Spleen (tissue), 7 donors: ENCODE measurements around the gene SEMA3A.

Experiments
- POLR2A ChIP-seq, 3 donors: fragments of 450-650 bp; IDR thresholded peaks; one replicate each; pipeline ENCODE4 v1.5.1; 2017; ENCODE audit warnings: antibody characterized with exemption in 3 of 3, mild to moderate bottlenecking in 1 of 3
- TF ChIP-seq, protein P1 (sequence below), 11 experiments: fragments of 200-600 bp in 7 of 11; fragments of 450-650 bp in 4 of 11; sonication (generic) in 4 of 11; IDR thresholded peaks in 8 of 11; conservative IDR thresholded peaks in 3 of 11; 1 replicate in 7 of 11; 2 replicates in 4 of 11; pipeline versions ENCODE4 v1.4.0 to v1.8.0; 2016 to 2021; ENCODE audit warnings: antibody characterized with exemption in 11 of 11, inconsistent platforms in 4 of 11, mild to moderate bottlenecking in 1 of 11
- donor health status: DM: no; HTN: no; CAD: no; lungs with moderate emphysema.
- donor health status: DM: no; HTN: no; CAD: no.
- donor health status: DM: no; HTN: no; CAD: no.

DNA sequence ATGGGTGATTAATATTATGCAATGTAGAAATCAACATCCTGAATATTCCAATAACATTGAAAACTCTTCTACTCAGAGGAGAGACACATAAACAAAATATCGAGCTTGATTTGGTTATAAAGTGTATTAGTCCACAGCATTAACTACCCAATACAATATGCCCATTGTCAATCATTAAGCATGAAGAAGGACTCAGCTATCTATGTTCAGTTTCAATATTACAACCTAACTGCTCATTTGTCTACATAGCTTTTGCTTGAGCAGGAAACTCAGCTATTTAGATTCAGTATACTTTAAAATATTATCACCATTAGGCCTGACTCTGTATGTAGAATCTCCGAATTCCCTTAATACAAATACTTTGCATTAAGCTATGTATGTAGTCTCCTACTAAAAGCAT is 262.6 kb downstream of the SEMA3A start:
- TF ChIP-seq, protein P1, sequence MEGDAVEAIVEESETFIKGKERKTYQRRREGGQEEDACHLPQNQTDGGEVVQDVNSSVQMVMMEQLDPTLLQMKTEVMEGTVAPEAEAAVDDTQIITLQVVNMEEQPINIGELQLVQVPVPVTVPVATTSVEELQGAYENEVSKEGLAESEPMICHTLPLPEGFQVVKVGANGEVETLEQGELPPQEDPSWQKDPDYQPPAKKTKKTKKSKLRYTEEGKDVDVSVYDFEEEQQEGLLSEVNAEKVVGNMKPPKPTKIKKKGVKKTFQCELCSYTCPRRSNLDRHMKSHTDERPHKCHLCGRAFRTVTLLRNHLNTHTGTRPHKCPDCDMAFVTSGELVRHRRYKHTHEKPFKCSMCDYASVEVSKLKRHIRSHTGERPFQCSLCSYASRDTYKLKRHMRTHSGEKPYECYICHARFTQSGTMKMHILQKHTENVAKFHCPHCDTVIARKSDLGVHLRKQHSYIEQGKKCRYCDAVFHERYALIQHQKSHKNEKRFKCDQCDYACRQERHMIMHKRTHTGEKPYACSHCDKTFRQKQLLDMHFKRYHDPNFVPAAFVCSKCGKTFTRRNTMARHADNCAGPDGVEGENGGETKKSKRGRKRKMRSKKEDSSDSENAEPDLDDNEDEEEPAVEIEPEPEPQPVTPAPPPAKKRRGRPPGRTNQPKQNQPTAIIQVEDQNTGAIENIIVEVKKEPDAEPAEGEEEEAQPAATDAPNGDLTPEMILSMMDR (IDR thresholded peaks at IDR 0.05 in 8 of 11, conservative IDR thresholded peaks at IDR 0.05 in 3 of 11), result no peak
- no peak for TF ChIP-seq POLR2A (IDR thresholded peaks at IDR 0.05)
